H9 (cell line): ENCODE measurements around the gene METTL21A. TPM values are rescaled to one million over a fixed set of nuclear protein-coding genes. Genes with fewer than 3 reads are reported as not detected.

ENCODE experiments used
- DNase-seq: peaks from one replicate; pipeline ENCODE4 v3.0.0-alpha.2; 2017
- H2AFZ ChIP-seq: one replicate; pipeline ENCODE4 v1.6.1; 2013; ENCODE audit warnings: mild to moderate bottlenecking, low read length, control low read depth, moderate library complexity
- H2AK5ac ChIP-seq: 2 replicates; pipeline ENCODE4 v1.6.1; 2013; ENCODE audit warnings: low read length, control low read depth, mixed read lengths; ENCODE audit not compliant: insufficient read length
- H2BK120ac ChIP-seq: one replicate; pipeline ENCODE4 v1.6.1; 2013; ENCODE audit warnings: low read depth, mild to moderate bottlenecking, low read length, control low read depth, inconsistent platforms; ENCODE audit not compliant: poor library complexity, severe bottlenecking
- H2BK12ac ChIP-seq: 2 replicates; pipeline ENCODE4 v1.6.1; 2013; ENCODE audit warnings: low read length, control low read depth, mixed read lengths, low read depth; ENCODE audit not compliant: insufficient read length
- H2BK15ac ChIP-seq: 2 replicates; pipeline ENCODE4 v1.6.1; 2013; ENCODE audit warnings: low read depth, low read length, control low read depth
- H2BK20ac ChIP-seq: one replicate; pipeline ENCODE4 v1.6.1; 2013; ENCODE audit warnings: low read depth, mild to moderate bottlenecking, low read length, control low read depth, inconsistent platforms; ENCODE audit not compliant: poor library complexity, severe bottlenecking
- H2BK5ac ChIP-seq: 2 replicates; pipeline ENCODE4 v1.6.1; 2013; ENCODE audit warnings: low read length, control low read depth, mixed read lengths; ENCODE audit not compliant: insufficient read length
- H3K14ac ChIP-seq: 2 replicates; pipeline ENCODE4 v1.6.1; 2013; ENCODE audit warnings: low read length, control low read depth; ENCODE audit not compliant: insufficient read depth
- H3K18ac ChIP-seq: 2 replicates; pipeline ENCODE4 v1.6.1; 2013; ENCODE audit warnings: low read depth, mild to moderate bottlenecking, mixed read lengths, low read length, control low read depth; ENCODE audit not compliant: insufficient read length
- H3K23ac ChIP-seq: 2 replicates; pipeline ENCODE4 v1.6.1; 2013; ENCODE audit warnings: low read length, control low read depth, mixed read lengths, low read depth; ENCODE audit not compliant: insufficient read length
- H3K23me2 ChIP-seq: 2 replicates; pipeline ENCODE4 v1.6.1; 2013; ENCODE audit warnings: low read depth, mild to moderate bottlenecking, mixed read lengths, low read length, control low read depth; ENCODE audit not compliant: insufficient read length, poor library complexity, severe bottlenecking
- H3K27ac ChIP-seq: 2 replicates; pipeline ENCODE4 v1.5.1; 2013; ENCODE audit warnings: low read length, control low read depth, mixed read lengths, low read depth; ENCODE audit not compliant: insufficient read length
- H3K27me3 ChIP-seq: 2 replicates; pipeline ENCODE4 v1.6.1; 2013; ENCODE audit warnings: low read length, control low read depth, inconsistent platforms; ENCODE audit not compliant: insufficient read depth
- H3K4ac ChIP-seq: 2 replicates; pipeline ENCODE4 v1.6.1; 2013; ENCODE audit warnings: low read depth, mild to moderate bottlenecking, control low read depth, inconsistent platforms, low read length, moderate library complexity
- H3K4me1 ChIP-seq: 2 replicates; pipeline ENCODE4 v1.6.1; 2013; ENCODE audit warnings: low read length, control low read depth, inconsistent platforms; ENCODE audit not compliant: insufficient read depth
- H3K4me2 ChIP-seq: 2 replicates; pipeline ENCODE4 v1.6.1; 2013; ENCODE audit warnings: low read length, control low read depth, mixed read lengths; ENCODE audit not compliant: insufficient read length, insufficient read depth
- H3K56ac ChIP-seq: 2 replicates; pipeline ENCODE4 v1.6.1; 2013; ENCODE audit warnings: low read depth, mild to moderate bottlenecking, mixed read lengths, low read length, control low read depth; ENCODE audit not compliant: insufficient read length
- H3K79me1 ChIP-seq: 2 replicates; pipeline ENCODE4 v1.6.1; 2013; ENCODE audit warnings: low read depth, mild to moderate bottlenecking, moderate library complexity, low read length, control low read depth, inconsistent platforms; ENCODE audit not compliant: insufficient read depth, poor library complexity, severe bottlenecking
- H3K79me2 ChIP-seq: 2 replicates; pipeline ENCODE4 v1.6.1; 2013; ENCODE audit warnings: low read length, control low read depth, inconsistent platforms; ENCODE audit not compliant: insufficient read depth
- H3K9ac ChIP-seq: 2 replicates; pipeline ENCODE4 v1.6.1; 2013; ENCODE audit warnings: low read length, control low read depth, mixed read lengths; ENCODE audit not compliant: insufficient read length; ENCODE audit errors: extremely low read depth
- H3K9me3 ChIP-seq: one replicate; pipeline ENCODE4 v1.6.1; 2013; ENCODE audit warnings: low read depth, low read length, inconsistent platforms; ENCODE audit not compliant: control insufficient read depth
- H3T11ph ChIP-seq: one replicate; pipeline ENCODE4 v1.6.1; 2013; ENCODE audit warnings: mild to moderate bottlenecking, low read length, control low read depth, inconsistent platforms
- H4K20me1 ChIP-seq: one replicate; pipeline ENCODE4 v1.6.1; 2013; ENCODE audit not compliant: control insufficient read depth, insufficient read length, insufficient read depth
- H4K5ac ChIP-seq: 2 replicates; pipeline ENCODE4 v1.6.1; 2013; ENCODE audit warnings: low read depth, mild to moderate bottlenecking, mixed read lengths, low read length, control low read depth; ENCODE audit not compliant: insufficient read length
- H4K8ac ChIP-seq: replicated peaks from 2 replicates; pipeline ENCODE4 v1.6.1; 2013; ENCODE audit warnings: low read length, control low read depth, mixed read lengths, low read depth; ENCODE audit not compliant: insufficient read length
- H4K91ac ChIP-seq: 2 replicates; pipeline ENCODE4 v1.6.1; 2013; ENCODE audit warnings: low read depth, mild to moderate bottlenecking, moderate library complexity, mixed read lengths, low read length, control low read depth; ENCODE audit not compliant: insufficient read length
- H3K27ac Mint-ChIP-seq, 3 experiments: 2 replicates in 2 of 3; 3 replicates in 1 of 3; pipeline ENCODE4 v1.8.0; 2020 to 2021; ENCODE audit warnings: mixed read lengths in 3 of 3, mild to moderate bottlenecking in 1 of 3, moderate library complexity in 1 of 3
- H3K27me3 Mint-ChIP-seq: 2 replicates; pipeline ENCODE4 v1.8.0; 2021; ENCODE audit warnings: low read depth, mild to moderate bottlenecking, moderate library complexity, mixed read lengths
- H3K36me3 Mint-ChIP-seq, 3 experiments: 2 replicates in 2 of 3; 3 replicates in 1 of 3; pipeline ENCODE4 v1.8.0; 2020 to 2021; ENCODE audit warnings: low read depth in 3 of 3, mixed read lengths in 3 of 3; ENCODE audit not compliant: insufficient read depth in 1 of 3
- H3K4me1 Mint-ChIP-seq, 2 experiments: 2 replicates each; pipeline ENCODE4 v1.8.0; 2020; ENCODE audit warnings: mixed read lengths in 2 of 2
- H3K4me3 Mint-ChIP-seq, 2 experiments: 2 replicates in 1 of 2; 3 replicates in 1 of 2; pipeline ENCODE4 v1.8.0; 2020 to 2021; ENCODE audit warnings: mild to moderate bottlenecking in 2 of 2, mixed read lengths in 2 of 2, moderate library complexity in 1 of 2
- H3K9me3 Mint-ChIP-seq, 2 experiments: 2 replicates in 1 of 2; 3 replicates in 1 of 2; pipeline ENCODE4 v1.8.0; 2020; ENCODE audit warnings: mild to moderate bottlenecking in 2 of 2, mixed read lengths in 2 of 2, moderate library complexity in 1 of 2
- WGBS: extraction: QIAGEN DNeasy Blood & Tissue Kit; methylation state at CpG from one replicate; pipeline ENCODE4 v1.1.7; 2013; ENCODE audit warnings: missing lambda C conversion rate, low lambda C conversion rate, mixed read lengths; ENCODE audit not compliant: insufficient read length; ENCODE audit errors: extremely low coverage; 5-methylcytosine and 5-hydroxymethylcytosine counted together
- total RNA-seq: library from RNA; stranded (reverse); gene quantifications from 2 replicates; pipeline ENCODE4 v1.2.1, GENCODE V29; 2021
- TF ChIP-seq, protein P1 (sequence below): fragments of 200-600 bp; sonication (generic); conservative IDR thresholded peaks from 3 replicates; pipeline ENCODE4 v1.8.0; 2021; ENCODE audit warnings: antibody characterized with exemption, mild to moderate bottlenecking

The METTL21A gene
- total RNA-seq, 1 experiment from 2014 or later = 65.9 TPM

DNA sequence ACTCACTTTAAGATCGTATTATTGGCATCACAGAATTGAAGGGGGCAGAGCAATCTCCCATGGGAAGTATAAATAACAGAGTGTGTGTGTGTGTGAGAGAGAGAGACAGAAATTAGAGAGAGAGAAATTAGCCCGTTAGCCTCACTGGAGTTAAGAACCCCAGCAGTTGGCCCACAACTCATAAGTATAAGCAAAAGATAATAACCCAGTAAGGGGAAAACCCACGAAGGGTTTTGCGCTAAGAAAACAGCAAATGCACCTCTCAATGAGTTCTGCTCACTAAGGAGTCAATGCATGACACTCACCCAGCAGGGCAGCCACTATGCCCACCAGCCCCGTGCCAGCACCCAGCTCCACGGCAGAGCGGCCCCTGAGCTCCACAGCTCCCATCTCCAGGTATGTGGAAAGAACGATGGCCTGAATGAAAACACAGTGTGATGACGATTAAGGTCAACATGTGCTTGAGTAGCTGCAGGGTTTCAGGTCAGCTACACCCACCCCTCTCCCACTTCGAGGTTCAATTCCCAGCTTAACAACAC, 3.6 kb downstream of the METTL21A start:
- Mint-ChIP-seq H3K36me3 (peaks cover 33 to 71% (median 65%) of the 10 kb centered on the region in 3 experiments; a peak in 6 of 7 replicates), H3K27me3 (no peaks in the 10 kb centered on the region), H3K9me3 (no peaks in the 10 kb centered on the region), H3K4me1 (peaks cover 14 to 16% of the 10 kb centered on the region in 2 experiments), H3K27ac (no peak overlapping the region; a peak in 1 of 7 replicates), H3K4me3 (no peak overlapping the region)
- Histone ChIP-seq H3K23me2 (peaks cover 16% of the 10 kb centered on the region), H3K9ac (no peak overlapping the region), H2BK5ac (no peak overlapping the region), H3K27ac (no peak overlapping the region), H4K91ac (no peak overlapping the region), H3K18ac (no peak overlapping the region), H3K4ac (no peak overlapping the region), H4K5ac (no peak overlapping the region), H3K4me1 (no peaks in the 10 kb centered on the region; the same call in 1 of the 2 replicates), H2AFZ (no peak overlapping the region), H2BK12ac (no peak overlapping the region), H2AK5ac (no peak overlapping the region), H3K4me2 (no peak overlapping the region), H2BK120ac (no peak overlapping the region), H3K23ac (no peak overlapping the region), H3K9me3 (no peaks in the 10 kb centered on the region), H2BK15ac (no peak overlapping the region), H3T11ph (no peak overlapping the region), H3K79me1 (peaks cover 2% of the 10 kb centered on the region), H2BK20ac (no peak overlapping the region), H4K20me1 (no peaks in the 10 kb centered on the region), H3K27me3 (no peaks in the 10 kb centered on the region), H3K56ac (no peak overlapping the region), H3K79me2 (no peaks in the 10 kb centered on the region), H3K14ac (no peak overlapping the region), H4K8ac (no peak overlapping the region)
- TF ChIP-seq, protein P1, sequence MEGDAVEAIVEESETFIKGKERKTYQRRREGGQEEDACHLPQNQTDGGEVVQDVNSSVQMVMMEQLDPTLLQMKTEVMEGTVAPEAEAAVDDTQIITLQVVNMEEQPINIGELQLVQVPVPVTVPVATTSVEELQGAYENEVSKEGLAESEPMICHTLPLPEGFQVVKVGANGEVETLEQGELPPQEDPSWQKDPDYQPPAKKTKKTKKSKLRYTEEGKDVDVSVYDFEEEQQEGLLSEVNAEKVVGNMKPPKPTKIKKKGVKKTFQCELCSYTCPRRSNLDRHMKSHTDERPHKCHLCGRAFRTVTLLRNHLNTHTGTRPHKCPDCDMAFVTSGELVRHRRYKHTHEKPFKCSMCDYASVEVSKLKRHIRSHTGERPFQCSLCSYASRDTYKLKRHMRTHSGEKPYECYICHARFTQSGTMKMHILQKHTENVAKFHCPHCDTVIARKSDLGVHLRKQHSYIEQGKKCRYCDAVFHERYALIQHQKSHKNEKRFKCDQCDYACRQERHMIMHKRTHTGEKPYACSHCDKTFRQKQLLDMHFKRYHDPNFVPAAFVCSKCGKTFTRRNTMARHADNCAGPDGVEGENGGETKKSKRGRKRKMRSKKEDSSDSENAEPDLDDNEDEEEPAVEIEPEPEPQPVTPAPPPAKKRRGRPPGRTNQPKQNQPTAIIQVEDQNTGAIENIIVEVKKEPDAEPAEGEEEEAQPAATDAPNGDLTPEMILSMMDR = no peak
- no peak for DNase-seq
- no CpG with 5 or more reads among the region's 10 CpGs for WGBS
